Thoracic aorta (tissue), 2 donors: ENCODE measurements around the gene NLRP14. TPM values are rescaled to one million over a fixed set of nuclear protein-coding genes. Genes with fewer than 3 reads are reported as not detected.

Experiments used
- ATAC-seq: fragments of 150-250 bp; one replicate; pipeline ENCODE4 v1.8.0; 2017; ENCODE audit warnings: low read depth; ENCODE audit not compliant: insufficient number of reproducible peaks, low FRiP score
- DNase-seq: peaks from one replicate; pipeline ENCODE4 v3.0.0-alpha.2; 2020; ENCODE audit warnings: low spot score
- H3K27ac ChIP-seq, 2 donors: fragments of 200-600 bp; sonication (generic); 1 replicate in 1 of 2; 2 replicates in 1 of 2; pipeline ENCODE4 v1.5.1; 2016; ENCODE audit warnings: mild to moderate bottlenecking in 2 of 2, moderate library complexity in 2 of 2
- H3K27me3 ChIP-seq: fragments of 200-600 bp; sonication (generic); replicated peaks from 2 replicates; pipeline ENCODE4 v1.6.0; 2016; ENCODE audit warnings: mild to moderate bottlenecking; ENCODE audit not compliant: insufficient read depth
- H3K36me3 ChIP-seq: fragments of 200-600 bp; sonication (generic); one replicate; pipeline ENCODE4 v1.5.1; 2016
- H3K4me1 ChIP-seq, 2 donors: fragments of 200-600 bp; sonication (generic); 1 replicate in 1 of 2; 2 replicates in 1 of 2; pipeline versions ENCODE4 v1.5.1 to v1.6.0; 2016; ENCODE audit warnings: low read depth in 2 of 2, mild to moderate bottlenecking in 1 of 2; ENCODE audit not compliant: control insufficient read depth in 1 of 2
- H3K4me3 ChIP-seq: fragments of 200-600 bp; sonication (generic); 2 replicates; pipeline ENCODE4 v1.5.1; 2016; ENCODE audit warnings: mild to moderate bottlenecking
- H3K9me3 ChIP-seq: fragments of 200-600 bp; sonication (generic); 2 replicates; pipeline ENCODE4 v1.5.1; 2016
- CTCF ChIP-seq: fragments of 200-600 bp; sonication (generic); IDR thresholded peaks from one replicate; pipeline ENCODE4 v1.5.1; 2019; ENCODE audit warnings: antibody characterized with exemption
- total RNA-seq, 2 donors: library from RNA; depleted of rRNA; stranded (reverse); fragments of >200 nt; gene quantifications; one replicate each; pipeline versions ENCODE4 v1.1.0 to v1.2.3, GENCODE V29; 2016

The NLRP14 gene
- total RNA-seq, 2 donors from 2014 or later = not detected

- H3K27ac ChIP-seq = no peak overlapping the region
- H3K36me3 ChIP-seq = no peaks in the 10 kb centered on the region
- H3K4me1 ChIP-seq = peaks cover 0 to 13% of the 10 kb centered on the region in 2 donors
- ATAC-seq = no peak
- H3K4me3 ChIP-seq = no peak overlapping the region
- DNase-seq = no peak
- H3K27me3 ChIP-seq = no peaks in the 10 kb centered on the region
- H3K9me3 ChIP-seq = no peaks in the 10 kb centered on the region
- TF ChIP-seq CTCF = no peak
Observed at GRCh38 chr11:7016011-7016410, 4.3 kb upstream of the NLRP14 start.

- ATAC-seq = peak; percentile 37
- no peak for DNase-seq
- peak overlapping the region; percentile 57 to 68 for H3K27ac ChIP-seq
- H3K27me3 ChIP-seq = no peaks in the 10 kb centered on the region
- H3K4me1 ChIP-seq = peaks cover 0 to 16% of the 10 kb centered on the region in 2 donors
- no peaks in the 10 kb centered on the region for H3K9me3 ChIP-seq
- H3K4me3 ChIP-seq = peak overlapping the region; percentile 69
- no peak for TF ChIP-seq CTCF
- H3K36me3 ChIP-seq = no peaks in the 10 kb centered on the region
Observed at GRCh38 chr11:7019500-7020182, 638 bp upstream of the NLRP14 start.

- Histone ChIP-seq H3K4me1 (peaks cover 0 to 16% of the 10 kb centered on the region in 2 donors), H3K36me3 (no peaks in the 10 kb centered on the region), H3K4me3 (no peak overlapping the region), H3K27ac (no peak overlapping the region), H3K27me3 (no peaks in the 10 kb centered on the region), H3K9me3 (no peaks in the 10 kb centered on the region)
- DNase-seq (no peak), ATAC-seq (no peak)
- no peak for TF ChIP-seq CTCF
Observed at GRCh38 chr11:7021318-7021717, 1.0 kb downstream of the NLRP14 start.

GRCh38 chr11:7028141-7028540 is 7.9 kb downstream of the NLRP14 start:
- no peak overlapping the region for H3K27ac ChIP-seq
- H3K27me3 ChIP-seq = no peaks in the 10 kb centered on the region
- no peaks in the 10 kb centered on the region for H3K4me1 ChIP-seq
- ATAC-seq = no peak
- no peaks in the 10 kb centered on the region for H3K36me3 ChIP-seq
- TF ChIP-seq CTCF = no peak
- no peak overlapping the region for H3K4me3 ChIP-seq
- no peak for DNase-seq
- no peaks in the 10 kb centered on the region for H3K9me3 ChIP-seq

- DNase-seq (no peak), ATAC-seq (no peak)
- TF ChIP-seq CTCF = no peak
- H3K27ac ChIP-seq = no peak overlapping the region
- no peaks in the 10 kb centered on the region for H3K9me3 ChIP-seq
- H3K27me3 ChIP-seq = no peaks in the 10 kb centered on the region
- H3K4me1 ChIP-seq = no peaks in the 10 kb centered on the region
- H3K36me3 ChIP-seq = no peaks in the 10 kb centered on the region
- no peak overlapping the region for H3K4me3 ChIP-seq
Observed at GRCh38 chr11:7030836-7031235, 10.6 kb downstream of the NLRP14 start.
